ENCODE results near the gene WSCD1. TPM values are rescaled to one million over a fixed set of nuclear protein-coding genes. Genes with fewer than 3 reads are reported as not detected.

Gene WSCD1
- total RNA-seq (1 to 10 TPM; 2.9 to 3.9 TPM), polyA plus RNA-seq (ENCODE audit: insufficient read length in 6 of 6) (1 to 10 TPM; 3.7 to 6.7 (median 4.9) TPM)
- long read RNA-seq, donor 1, full-length matches to known transcripts = 1 of 1 reads
- long read RNA-seq, donor 1, partial matches to known transcripts = 0 of 1 reads
- long read RNA-seq, donor 1, other reads (novel, unspliced or antisense) = 0 of 1 reads
- long read RNA-seq, donor 2, full-length matches to known transcripts = 2 of 2 reads
- long read RNA-seq, donor 2, partial matches to known transcripts = 0 of 2 reads
- long read RNA-seq, donor 2, other reads (novel, unspliced or antisense) = 0 of 2 reads
- long read RNA-seq, donor 3, full-length matches to known transcripts = 1 of 1 reads
- long read RNA-seq, donor 3, partial matches to known transcripts = 0 of 1 reads
- long read RNA-seq, donor 3, other reads (novel, unspliced or antisense) = 0 of 1 reads
- long read RNA-seq, donor 4 = 0 reads
- long read RNA-seq, donor 5, full-length matches to known transcripts = 1 of 1 reads
- long read RNA-seq, donor 5, partial matches to known transcripts = 0 of 1 reads
- long read RNA-seq, donor 5, other reads (novel, unspliced or antisense) = 0 of 1 reads
- long read RNA-seq, donor 6, full-length matches to known transcripts = 1 of 1 reads
- long read RNA-seq, donor 6, partial matches to known transcripts = 0 of 1 reads
- long read RNA-seq, donor 6, other reads (novel, unspliced or antisense) = 0 of 1 reads
- long read RNA-seq, donor 7 = 0 reads
- long read RNA-seq, donor 8, full-length matches to known transcripts = 1 of 1 reads
- long read RNA-seq, donor 8, partial matches to known transcripts = 0 of 1 reads
- long read RNA-seq, donor 8, other reads (novel, unspliced or antisense) = 0 of 1 reads
- long read RNA-seq, donor 9 = 0 reads
- long read RNA-seq, donor 10, partial matches to known transcripts = 0 of 1 reads
- long read RNA-seq, donor 10, other reads (novel, unspliced or antisense) = 1 of 1 reads
- long read RNA-seq, donor 11 = 0 reads
- long read RNA-seq, donor 12 = 0 reads

DNA sequence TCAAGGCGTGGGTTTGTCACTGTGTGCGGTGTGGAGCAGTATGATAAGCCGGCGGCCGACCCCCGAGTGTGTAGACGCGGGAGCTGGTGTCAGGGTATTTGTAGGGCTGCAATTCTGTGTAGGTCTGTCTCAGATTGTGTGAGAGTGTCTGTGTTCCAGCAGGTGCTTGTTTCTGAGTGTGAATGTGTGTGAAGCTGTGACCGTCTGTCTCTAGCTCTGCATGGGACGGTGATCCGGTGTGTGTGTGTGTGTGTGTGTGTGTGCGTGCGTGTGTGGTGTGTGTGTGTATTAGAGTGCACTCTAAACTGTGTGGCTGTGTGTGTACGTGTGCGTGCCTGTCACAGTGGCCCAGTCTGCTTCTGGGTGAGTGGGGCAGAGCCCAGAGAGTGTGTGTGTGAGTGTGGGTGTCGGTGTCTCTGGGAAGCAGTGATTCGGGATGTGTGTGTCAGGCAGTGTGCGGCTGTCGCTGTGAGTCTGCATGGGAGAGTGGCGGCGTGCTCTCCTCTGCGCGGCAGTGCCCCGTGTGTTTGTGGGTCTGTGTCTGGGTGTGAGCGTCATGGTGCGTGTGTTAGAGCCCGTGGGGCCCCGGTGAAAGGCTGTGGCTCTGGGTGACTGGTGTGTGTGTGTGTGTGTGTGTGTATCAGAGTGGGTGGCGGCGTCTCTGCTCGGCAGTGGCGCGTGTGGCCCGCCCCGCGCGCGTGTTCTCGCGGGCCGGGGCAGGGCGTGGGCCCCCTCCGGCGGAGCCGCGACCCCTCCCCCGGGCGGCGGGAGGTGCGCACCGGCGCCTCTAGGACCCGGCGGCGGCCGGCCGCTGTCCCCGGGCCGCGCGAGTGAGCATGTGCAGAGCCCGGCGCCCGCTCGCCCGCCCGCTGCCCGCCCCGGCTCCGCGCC lies at the start of gene WSCD1:
TSS of gene WSCD1 (plus strand) at position 841 of the 891 bp plus-strand sequence. CDS start 10,280 bp downstream, outside the sequence.
- intact Hi-C loops (cut with DNase I) = no loop called here
- TF ChIP-seq, protein P1, sequence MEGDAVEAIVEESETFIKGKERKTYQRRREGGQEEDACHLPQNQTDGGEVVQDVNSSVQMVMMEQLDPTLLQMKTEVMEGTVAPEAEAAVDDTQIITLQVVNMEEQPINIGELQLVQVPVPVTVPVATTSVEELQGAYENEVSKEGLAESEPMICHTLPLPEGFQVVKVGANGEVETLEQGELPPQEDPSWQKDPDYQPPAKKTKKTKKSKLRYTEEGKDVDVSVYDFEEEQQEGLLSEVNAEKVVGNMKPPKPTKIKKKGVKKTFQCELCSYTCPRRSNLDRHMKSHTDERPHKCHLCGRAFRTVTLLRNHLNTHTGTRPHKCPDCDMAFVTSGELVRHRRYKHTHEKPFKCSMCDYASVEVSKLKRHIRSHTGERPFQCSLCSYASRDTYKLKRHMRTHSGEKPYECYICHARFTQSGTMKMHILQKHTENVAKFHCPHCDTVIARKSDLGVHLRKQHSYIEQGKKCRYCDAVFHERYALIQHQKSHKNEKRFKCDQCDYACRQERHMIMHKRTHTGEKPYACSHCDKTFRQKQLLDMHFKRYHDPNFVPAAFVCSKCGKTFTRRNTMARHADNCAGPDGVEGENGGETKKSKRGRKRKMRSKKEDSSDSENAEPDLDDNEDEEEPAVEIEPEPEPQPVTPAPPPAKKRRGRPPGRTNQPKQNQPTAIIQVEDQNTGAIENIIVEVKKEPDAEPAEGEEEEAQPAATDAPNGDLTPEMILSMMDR (IDR thresholded peaks at IDR 0.05) = no peak
- H3K27ac ChIP-seq = no peak within 1 kb of the TSS
- ATAC-seq (peak; percentile 63), DNase-seq (no peak)
- no peaks in the 10 kb centered on the region for H3K9me3 ChIP-seq
- peak within 1 kb of the TSS; percentile 31 to 42 for H3K4me3 ChIP-seq
- peaks cover 6 to 94% of the 10 kb centered on the region in 2 donors for H3K27me3 ChIP-seq
- H3K4me1 ChIP-seq = peaks cover 0 to 7% of the 10 kb centered on the region in 2 donors
- no peaks in the 10 kb centered on the region for H3K36me3 ChIP-seq

DNA sequence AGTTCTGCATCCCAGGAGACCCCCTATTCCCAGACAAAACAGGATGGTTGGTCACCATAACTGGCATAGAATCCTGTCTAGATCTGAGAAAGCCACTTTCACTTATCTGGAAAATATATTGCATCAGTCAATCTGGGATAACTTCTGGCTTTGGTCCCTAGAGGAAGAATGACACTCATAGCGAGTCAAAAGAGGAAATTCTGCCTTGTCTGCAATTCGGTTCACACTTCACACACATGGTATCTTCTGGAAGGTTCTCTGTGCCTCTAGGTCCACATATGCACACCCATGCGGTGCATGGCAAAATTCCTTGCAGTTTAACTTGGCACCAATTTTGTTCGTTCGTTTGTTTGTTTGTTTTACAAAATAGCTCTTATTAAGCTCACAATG lies 49.2 kb upstream of the WSCD1 start:
- no peak for DNase-seq
- Histone ChIP-seq H3K36me3 (no peaks in the 10 kb centered on the region), H3K4me1 (no peaks in the 10 kb centered on the region), H3K27ac (no peak overlapping the region), H3K4me3 (no peak overlapping the region), H3K9me3 (no peaks in the 10 kb centered on the region), H3K27me3 (peaks cover 0 to 13% of the 10 kb centered on the region in 2 donors)
- TF ChIP-seq, protein P1 (IDR thresholded peaks at IDR 0.05) = no peak
- intact Hi-C loops (cut with DNase I) = no loop called here
- ATAC-seq = no peak

DNA sequence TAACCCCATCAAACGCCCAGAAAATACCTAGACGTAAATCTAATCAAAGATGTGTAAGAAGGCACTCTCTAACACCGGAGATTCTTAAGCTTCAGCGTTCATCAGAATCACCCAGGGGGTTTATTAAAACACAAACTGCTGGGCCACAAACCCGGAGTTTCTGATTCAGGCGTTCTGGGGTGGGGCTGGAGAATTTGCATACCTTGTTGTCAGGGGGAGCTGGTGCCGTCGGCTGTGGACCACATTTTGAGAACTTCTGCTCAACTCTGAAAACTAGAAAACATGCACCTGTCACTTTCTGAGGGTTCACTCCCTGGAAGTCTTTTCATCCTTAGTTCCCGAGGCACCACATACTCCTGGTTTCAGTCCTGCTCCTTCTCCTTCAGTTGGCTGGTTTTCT lies 48.6 kb upstream of the WSCD1 start:
- TF ChIP-seq, protein P1 (IDR thresholded peaks at IDR 0.05) = no peak
- Histone ChIP-seq H3K27ac (no peak overlapping the region), H3K9me3 (no peaks in the 10 kb centered on the region), H3K36me3 (no peaks in the 10 kb centered on the region), H3K4me1 (no peaks in the 10 kb centered on the region), H3K4me3 (no peak overlapping the region), H3K27me3 (peaks cover 0 to 19% of the 10 kb centered on the region in 2 donors)
- intact Hi-C loops (cut with DNase I) = no loop called here
- DNase-seq (no peak), ATAC-seq (no peak)

DNA sequence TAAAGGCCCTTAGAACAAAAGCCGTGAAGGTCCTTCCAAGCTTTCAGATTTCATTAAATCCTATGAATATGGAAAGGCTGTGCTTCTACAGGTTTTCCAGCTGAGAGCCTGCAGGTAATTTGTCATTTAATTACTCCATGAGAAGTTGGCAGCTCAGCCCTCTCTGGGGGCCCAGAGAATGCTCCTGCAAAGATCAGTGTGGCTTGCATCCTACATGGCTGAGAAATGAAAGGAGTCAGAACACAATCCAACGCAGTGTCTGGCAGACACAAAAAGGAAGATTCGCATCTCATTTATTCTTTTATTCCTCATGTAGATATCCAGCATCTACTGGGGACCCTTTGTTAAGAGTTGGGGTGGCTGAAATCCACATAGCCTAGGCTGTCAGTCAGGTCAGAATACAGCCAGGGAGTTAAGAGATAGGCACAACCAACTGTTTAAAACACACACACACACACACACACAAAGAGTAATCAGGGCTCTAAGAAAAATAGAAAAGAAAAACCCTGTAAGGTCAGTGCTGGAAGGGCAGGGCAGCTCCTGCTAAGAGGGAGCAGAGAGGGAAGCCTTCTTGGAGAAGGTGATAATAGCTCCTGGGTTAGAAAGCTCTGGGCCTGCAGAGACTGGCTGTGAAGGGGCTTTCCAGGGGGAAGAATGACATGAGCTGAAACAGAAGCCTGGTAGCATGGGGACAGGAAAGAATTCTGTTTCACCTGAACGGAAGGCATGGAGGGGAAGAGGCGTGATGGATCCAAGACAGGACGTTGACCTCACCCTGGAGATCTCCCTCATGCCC lies 46.9 kb upstream of the WSCD1 start:
- Histone ChIP-seq H3K4me3 (no peak overlapping the region), H3K4me1 (no peaks in the 10 kb centered on the region), H3K9me3 (no peaks in the 10 kb centered on the region), H3K36me3 (no peaks in the 10 kb centered on the region), H3K27me3 (peaks cover 0 to 31% of the 10 kb centered on the region in 2 donors), H3K27ac (no peak overlapping the region)
- intact Hi-C loops (cut with DNase I) = no loop called here
- no peak for ATAC-seq
- TF ChIP-seq, protein P1 (IDR thresholded peaks at IDR 0.05) = no peak
- no peak for DNase-seq
